Liver (tissue), 9 donors: ENCODE results near the gene PSD. TPM values are rescaled to one million over a fixed set of nuclear protein-coding genes. Genes with fewer than 3 reads are reported as not detected.

Source experiments
- DNase-seq: peaks from one replicate; pipeline ENCODE4 v3.0.0-alpha.2; 2017; ENCODE audit warnings: low spot score
- H3K27ac ChIP-seq, 2 donors: one replicate each; pipeline ENCODE4 v1.7.0; 2013; ENCODE audit warnings: inconsistent platforms in 2 of 2, low read length in 2 of 2, control low read depth in 1 of 2, low read depth in 1 of 2, mild to moderate bottlenecking in 1 of 2
- H3K27me3 ChIP-seq, 4 donors: one replicate each; pipeline versions ENCODE4 v1.6.1 to v1.7.0; 2013; ENCODE audit warnings: low read length in 3 of 4, inconsistent platforms in 1 of 4, mild to moderate bottlenecking in 1 of 4, moderate library complexity in 1 of 4; ENCODE audit not compliant: control insufficient read depth in 4 of 4, insufficient read depth in 4 of 4
- H3K36me3 ChIP-seq, 4 donors: one replicate each; pipeline versions ENCODE4 v1.6.1 to v1.7.0; 2013; ENCODE audit warnings: low read length in 3 of 4, mild to moderate bottlenecking in 3 of 4, low read depth in 1 of 4, moderate library complexity in 1 of 4; ENCODE audit not compliant: control insufficient read depth in 4 of 4, insufficient read depth in 3 of 4
- H3K4me1 ChIP-seq, 4 donors: one replicate each; pipeline versions ENCODE4 v1.6.1 to v1.7.0; 2013; ENCODE audit warnings: low read length in 3 of 4, mild to moderate bottlenecking in 3 of 4, moderate library complexity in 1 of 4; ENCODE audit not compliant: control insufficient read depth in 4 of 4, insufficient read depth in 4 of 4
- H3K4me3 ChIP-seq, 3 donors: one replicate each; pipeline versions ENCODE4 v1.6.1 to v1.7.0; 2013; ENCODE audit warnings: low read length in 3 of 3, control low read depth in 1 of 3, low read depth in 1 of 3, mild to moderate bottlenecking in 1 of 3
- H3K9ac ChIP-seq, 2 donors: one replicate each; pipeline ENCODE4 v1.7.0; 2013; ENCODE audit warnings: low read length in 2 of 2, mild to moderate bottlenecking in 2 of 2, moderate library complexity in 2 of 2, control low read depth in 1 of 2, low read depth in 1 of 2
- H3K9me3 ChIP-seq, 4 donors: one replicate each; pipeline versions ENCODE4 v1.6.1 to v1.7.0; 2013; ENCODE audit warnings: low read length in 3 of 4; ENCODE audit not compliant: control insufficient read depth in 4 of 4
- EGR1 ChIP-seq, 2 donors: IDR thresholded peaks; 2 replicates each; pipeline ENCODE4 v1.6.1; 2016 to 2018; ENCODE audit warnings: antibody characterized with exemption in 2 of 2, low read depth in 2 of 2
- FOXA1 ChIP-seq: IDR thresholded peaks from 2 replicates; pipeline ENCODE4 v1.6.1; 2016; ENCODE audit warnings: antibody characterized with exemption
- FOXA2 ChIP-seq: IDR thresholded peaks from 2 replicates; pipeline ENCODE4 v1.6.1; 2016; ENCODE audit warnings: antibody characterized with exemption
- GABPA ChIP-seq, 2 donors: IDR thresholded peaks in 1 of 2; conservative IDR thresholded peaks in 1 of 2; 2 replicates each; pipeline ENCODE4 v1.6.1; 2016; ENCODE audit warnings: antibody characterized with exemption in 2 of 2, mild to moderate bottlenecking in 1 of 2, moderate library complexity in 1 of 2
- HNF4A ChIP-seq, 2 donors: conservative IDR thresholded peaks; 2 replicates each; pipeline ENCODE4 v1.6.1; 2016; ENCODE audit warnings: antibody characterized with exemption in 2 of 2, mild to moderate bottlenecking in 2 of 2
- HNF4G ChIP-seq: IDR thresholded peaks from 2 replicates; pipeline ENCODE4 v1.6.1; 2016; ENCODE audit warnings: antibody characterized with exemption
- JUND ChIP-seq, 2 donors: IDR thresholded peaks; 2 replicates each; pipeline ENCODE4 v1.6.1; 2016; ENCODE audit warnings: antibody characterized with exemption in 2 of 2
- MAX ChIP-seq: IDR thresholded peaks from 2 replicates; pipeline ENCODE4 v1.6.1; 2016; ENCODE audit warnings: antibody characterized with exemption
- NR2F2 ChIP-seq: IDR thresholded peaks from 2 replicates; pipeline ENCODE4 v1.6.1; 2016; ENCODE audit warnings: antibody characterized with exemption
- RAD21 ChIP-seq, 2 donors: IDR thresholded peaks; 2 replicates each; pipeline ENCODE4 v1.6.1; 2016; ENCODE audit warnings: antibody characterized with exemption in 2 of 2, mild to moderate bottlenecking in 2 of 2
- RXRA ChIP-seq, 2 donors: IDR thresholded peaks; 2 replicates each; pipeline ENCODE4 v1.6.1; 2017 to 2018; ENCODE audit warnings: antibody characterized with exemption in 2 of 2, mild to moderate bottlenecking in 1 of 2
- SP1 ChIP-seq: IDR thresholded peaks from 2 replicates; pipeline ENCODE4 v1.6.1; 2018; ENCODE audit warnings: antibody characterized with exemption, mild to moderate bottlenecking
- TAF1 ChIP-seq: conservative IDR thresholded peaks from 2 replicates; pipeline ENCODE4 v1.6.1; 2016; ENCODE audit warnings: antibody characterized with exemption, mild to moderate bottlenecking
- YY1 ChIP-seq: IDR thresholded peaks from 2 replicates; pipeline ENCODE4 v1.6.1; 2016; ENCODE audit warnings: antibody characterized with exemption, mild to moderate bottlenecking
- ZBTB33 ChIP-seq: IDR thresholded peaks from 2 replicates; pipeline ENCODE4 v1.6.1; 2016; ENCODE audit warnings: antibody characterized with exemption
- WGBS: extraction: QIAGEN DNeasy Blood & Tissue Kit; methylation state at CpG from one replicate; pipeline ENCODE4 v1.1.7; 2013; 5-methylcytosine and 5-hydroxymethylcytosine counted together
- polyA plus RNA-seq, 2 donors: library from polyadenylated mRNA; stranded (reverse) in 1 of 2; unstranded in 1 of 2; fragments of 200-250 nt in 1 of 2; fragments of >200 nt in 1 of 2; fragmentation: Nextera tagmentation in 1 of 2; extraction: Ambion mirVana in 1 of 2; gene quantifications; one replicate each; pipeline versions ENCODE4 v1.2.1 to v1.2.3, GENCODE V29; 2013 to 2015
- total RNA-seq, 2 donors: library from RNA; depleted of rRNA; stranded (reverse); fragments of >200 nt; gene quantifications; one replicate each; pipeline ENCODE4 v1.2.3, GENCODE V29; 2014
- TF ChIP-seq, protein P1 (sequence below): IDR thresholded peaks from 2 replicates; pipeline ENCODE4 v1.6.1; 2016; ENCODE audit warnings: antibody characterized with exemption
- TF ChIP-seq, protein P2 (sequence below): fragments of 150-350 bp; IDR thresholded peaks from 2 replicates; pipeline ENCODE4 v1.5.1; 2017; ENCODE audit warnings: improper control_type of control experiment, low read depth, low read length; ENCODE audit not compliant: missing input control
- donor health status: healthy.
- donor health status: healthy.
- donor health status: healthy.
- donor health status: healthy.
- donor health status: healthy.

The PSD gene
- total and polyA plus RNA-seq, 4 donors: 0.56 to 1.3 (median 0.71) TPM

DNA sequence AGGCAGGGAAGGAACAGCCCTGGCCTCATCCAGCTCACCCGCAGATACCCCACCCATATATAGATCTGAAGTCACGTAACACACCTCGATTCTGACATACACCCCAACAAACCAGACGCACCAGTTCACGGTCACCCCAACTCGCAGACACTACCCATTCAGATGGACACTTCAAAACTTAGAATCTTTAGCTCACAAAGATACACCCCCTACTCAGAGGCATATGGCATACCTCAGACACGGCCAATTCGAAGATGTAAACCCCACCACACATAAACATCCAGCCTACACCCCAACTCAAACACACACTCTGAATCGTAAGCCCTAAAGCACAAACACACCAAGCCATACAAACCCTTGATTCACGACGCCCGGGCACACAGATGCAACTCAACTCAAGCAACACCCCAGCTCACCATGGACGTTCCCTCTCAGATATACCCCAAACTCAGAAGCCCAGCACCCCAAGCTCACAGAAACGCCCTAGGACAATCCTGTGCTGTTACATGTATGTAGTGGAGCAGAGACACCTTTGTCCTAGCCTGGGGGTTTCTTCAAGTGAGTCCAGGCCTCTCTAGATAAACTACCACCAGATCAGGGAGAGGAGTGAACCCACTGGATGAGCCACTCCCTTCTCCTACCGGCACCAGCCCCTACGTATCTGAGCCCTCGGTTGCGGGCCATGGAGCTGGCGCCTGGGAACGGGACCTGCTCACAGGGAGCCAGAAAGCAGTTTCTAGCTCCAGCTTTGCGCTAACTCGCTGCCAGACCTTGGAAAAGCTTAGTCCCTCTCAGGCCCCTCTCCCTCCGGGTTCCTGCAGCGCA is 8.8 kb downstream of the PSD start:
- DNase-seq: no peak

GRCh38 chr10:102408728-102409603 is 9.6 kb downstream of the PSD start:
- Histone ChIP-seq H3K9ac (no peak overlapping the region), H3K27ac (no peak overlapping the region), H3K4me3 (peak overlapping the region in 1 of 3 donors; percentile 53), H3K36me3 (no peaks in the 10 kb centered on the region), H3K27me3 (peaks cover 0 to 25% (median 6%) of the 10 kb centered on the region in 4 donors), H3K9me3 (no peaks in the 10 kb centered on the region), H3K4me1 (peaks cover 2 to 8% (median 5%) of the 10 kb centered on the region in 4 donors)
- TF ChIP-seq, protein P1, sequence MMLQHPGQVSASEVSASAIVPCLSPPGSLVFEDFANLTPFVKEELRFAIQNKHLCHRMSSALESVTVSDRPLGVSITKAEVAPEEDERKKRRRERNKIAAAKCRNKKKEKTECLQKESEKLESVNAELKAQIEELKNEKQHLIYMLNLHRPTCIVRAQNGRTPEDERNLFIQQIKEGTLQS: no peak
- no peak for DNase-seq
- 2% methylated on average over 103 of the region's 103 CpGs for WGBS

More for the DNA sequence above, 8.8 kb downstream of the PSD start:
- H3K4me3 ChIP-seq: no peak overlapping the region
- peaks cover 0 to 25% (median 6%) of the 10 kb centered on the region in 4 donors for H3K27me3 ChIP-seq
- no peak overlapping the region for H3K27ac ChIP-seq
- no peaks in the 10 kb centered on the region for H3K9me3 ChIP-seq
- 39% methylated on average over 24 of the region's 24 CpGs for WGBS
- no peak for TF ChIP-seq FOXA2
- TF ChIP-seq TAF1: no peak
- TF ChIP-seq HNF4A (conservative IDR thresholded peaks at IDR 0.05): no peak
- TF ChIP-seq JUND (IDR thresholded peaks at IDR 0.05): no peak
- no peaks in the 10 kb centered on the region for H3K36me3 ChIP-seq
- peaks cover 2 to 8% (median 5%) of the 10 kb centered on the region in 4 donors for H3K4me1 ChIP-seq
- H3K9ac ChIP-seq: no peak overlapping the region

DNA sequence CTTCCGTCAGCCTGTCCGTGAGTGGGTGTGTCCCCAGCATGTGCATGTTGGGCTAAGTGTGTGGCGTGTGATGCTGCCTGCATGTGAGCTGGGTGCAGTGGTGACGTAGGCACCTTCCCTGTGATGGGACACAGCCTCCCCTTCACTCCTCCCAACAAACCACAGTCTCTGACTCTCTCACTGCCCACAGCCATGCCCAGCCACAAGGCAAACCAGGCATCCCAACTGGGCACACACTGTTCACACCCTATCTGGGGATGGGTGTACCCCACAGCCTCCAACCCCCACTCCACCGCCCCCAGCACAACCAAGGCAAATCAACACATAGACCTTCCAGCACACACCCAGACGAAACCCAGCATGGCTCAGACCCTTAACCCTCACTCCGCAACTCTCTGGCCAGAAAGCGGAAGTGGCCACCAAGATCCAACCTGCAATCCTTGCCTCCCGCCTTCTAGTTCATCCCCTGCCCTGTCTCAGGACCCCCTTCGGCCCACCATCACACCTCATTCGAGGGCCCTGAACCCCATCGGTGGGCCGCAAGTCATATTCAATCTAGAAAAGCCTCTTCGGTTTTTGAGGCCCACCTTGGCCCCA is 10.4 kb downstream of the PSD start:
- H3K4me1 ChIP-seq: peaks cover 2 to 8% (median 5%) of the 10 kb centered on the region in 4 donors
- H3K4me3 ChIP-seq: peak overlapping the region in 1 of 3 donors; percentile 53
- no peak overlapping the region for H3K9ac ChIP-seq
- no peaks in the 10 kb centered on the region for H3K9me3 ChIP-seq
- peaks cover 0 to 25% (median 6%) of the 10 kb centered on the region in 4 donors for H3K27me3 ChIP-seq
- 66% methylated on average over 14 of the region's 14 CpGs for WGBS
- H3K27ac ChIP-seq: no peak overlapping the region
- H3K36me3 ChIP-seq: no peaks in the 10 kb centered on the region
- no peak for DNase-seq
- no peak for TF ChIP-seq GABPA (IDR thresholded peaks at IDR 0.05 in 1 of 2, conservative IDR thresholded peaks at IDR 0.05 in 1 of 2)
- TF ChIP-seq EGR1 (IDR thresholded peaks at IDR 0.05; ENCODE audit: low read depth in 2 of 2): no peak
- no peak for TF ChIP-seq SP1
- TF ChIP-seq MAX: no peak
- TF ChIP-seq RAD21 (IDR thresholded peaks at IDR 0.05): no peak
- TF ChIP-seq FOXA2: no peak
- TF ChIP-seq RXRA (IDR thresholded peaks at IDR 0.05): no peak
- no peak for TF ChIP-seq HNF4A (conservative IDR thresholded peaks at IDR 0.05)
- no peak for TF ChIP-seq ZBTB33
- TF ChIP-seq, protein P2, sequence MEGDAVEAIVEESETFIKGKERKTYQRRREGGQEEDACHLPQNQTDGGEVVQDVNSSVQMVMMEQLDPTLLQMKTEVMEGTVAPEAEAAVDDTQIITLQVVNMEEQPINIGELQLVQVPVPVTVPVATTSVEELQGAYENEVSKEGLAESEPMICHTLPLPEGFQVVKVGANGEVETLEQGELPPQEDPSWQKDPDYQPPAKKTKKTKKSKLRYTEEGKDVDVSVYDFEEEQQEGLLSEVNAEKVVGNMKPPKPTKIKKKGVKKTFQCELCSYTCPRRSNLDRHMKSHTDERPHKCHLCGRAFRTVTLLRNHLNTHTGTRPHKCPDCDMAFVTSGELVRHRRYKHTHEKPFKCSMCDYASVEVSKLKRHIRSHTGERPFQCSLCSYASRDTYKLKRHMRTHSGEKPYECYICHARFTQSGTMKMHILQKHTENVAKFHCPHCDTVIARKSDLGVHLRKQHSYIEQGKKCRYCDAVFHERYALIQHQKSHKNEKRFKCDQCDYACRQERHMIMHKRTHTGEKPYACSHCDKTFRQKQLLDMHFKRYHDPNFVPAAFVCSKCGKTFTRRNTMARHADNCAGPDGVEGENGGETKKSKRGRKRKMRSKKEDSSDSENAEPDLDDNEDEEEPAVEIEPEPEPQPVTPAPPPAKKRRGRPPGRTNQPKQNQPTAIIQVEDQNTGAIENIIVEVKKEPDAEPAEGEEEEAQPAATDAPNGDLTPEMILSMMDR: no peak
- no peak for TF ChIP-seq YY1
- no peak for TF ChIP-seq NR2F2
- TF ChIP-seq JUND (IDR thresholded peaks at IDR 0.05): no peak
- TF ChIP-seq TAF1: no peak
- TF ChIP-seq FOXA1: no peak
- no peak for TF ChIP-seq HNF4G
